SH-SY5Y (cell line): ENCODE data around the gene COL18A1.

ENCODE experiments used
- GATA2 ChIP-seq: IDR thresholded peaks from 2 replicates; pipeline ENCODE4 v1.6.1; 2011; ENCODE audit warnings: mild to moderate bottlenecking, low read depth, low read length
- GATA3 ChIP-seq: IDR thresholded peaks from 2 replicates; pipeline ENCODE4 v1.6.1; 2011; ENCODE audit warnings: low read depth, mild to moderate bottlenecking, low read length, moderate library complexity

DNA sequence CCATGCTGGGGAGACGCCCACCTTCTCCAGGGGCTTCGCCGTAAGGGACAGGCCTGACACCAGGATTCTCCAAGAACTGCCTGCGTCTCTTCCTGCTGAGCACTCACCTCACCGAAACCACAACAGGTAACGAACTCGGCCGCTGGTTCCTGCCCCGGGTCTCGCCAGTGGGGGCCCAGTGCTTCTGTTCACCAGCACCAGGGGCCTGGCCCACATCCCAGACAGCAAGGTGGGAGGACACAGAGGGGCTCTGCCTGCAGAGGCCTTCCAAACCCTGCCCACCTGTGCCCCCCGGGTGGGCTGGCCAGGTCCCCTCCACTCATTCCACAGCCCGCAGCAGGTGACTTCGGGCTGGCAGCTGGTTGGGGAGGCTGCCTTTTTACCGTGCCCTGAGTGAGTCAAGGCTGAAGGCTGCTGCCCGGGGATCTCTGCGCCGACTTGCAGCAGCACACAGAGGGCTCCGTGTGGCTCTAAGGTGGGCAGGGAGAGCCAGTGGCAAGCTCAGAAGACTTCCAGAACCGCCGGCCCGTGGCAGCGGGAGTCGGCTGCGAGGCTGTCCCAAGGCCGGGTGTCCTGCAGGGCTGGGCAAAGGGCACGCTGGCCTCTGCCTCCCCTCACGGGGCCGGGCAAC is 14.7 kb upstream of the COL18A1 start:
- TF ChIP-seq GATA2 (no peak), GATA3 (no peak)
